A673 (cell line): ENCODE data around the gene TRAPPC2L.

Source experiments
- EZH2 ChIP-seq: fragments of 200-600 bp; sonication (generic); IDR thresholded peaks from 2 replicates; pipeline ENCODE4 v1.6.1; 2017; ENCODE audit warnings: borderline replicate concordance, low read depth, mild to moderate bottlenecking, mixed read lengths, antibody characterized with exemption, low read length; ENCODE audit not compliant: poor library complexity, severe bottlenecking
- TF ChIP-seq, protein P1 (sequence below): fragments of 300-800, 200-600 bp; sonication (generic); conservative IDR thresholded peaks from 2 replicates; pipeline ENCODE4 v1.5.1; 2017; ENCODE audit warnings: low read depth, mild to moderate bottlenecking, antibody characterized with exemption, low read length, moderate library complexity, mixed read lengths

DNA sequence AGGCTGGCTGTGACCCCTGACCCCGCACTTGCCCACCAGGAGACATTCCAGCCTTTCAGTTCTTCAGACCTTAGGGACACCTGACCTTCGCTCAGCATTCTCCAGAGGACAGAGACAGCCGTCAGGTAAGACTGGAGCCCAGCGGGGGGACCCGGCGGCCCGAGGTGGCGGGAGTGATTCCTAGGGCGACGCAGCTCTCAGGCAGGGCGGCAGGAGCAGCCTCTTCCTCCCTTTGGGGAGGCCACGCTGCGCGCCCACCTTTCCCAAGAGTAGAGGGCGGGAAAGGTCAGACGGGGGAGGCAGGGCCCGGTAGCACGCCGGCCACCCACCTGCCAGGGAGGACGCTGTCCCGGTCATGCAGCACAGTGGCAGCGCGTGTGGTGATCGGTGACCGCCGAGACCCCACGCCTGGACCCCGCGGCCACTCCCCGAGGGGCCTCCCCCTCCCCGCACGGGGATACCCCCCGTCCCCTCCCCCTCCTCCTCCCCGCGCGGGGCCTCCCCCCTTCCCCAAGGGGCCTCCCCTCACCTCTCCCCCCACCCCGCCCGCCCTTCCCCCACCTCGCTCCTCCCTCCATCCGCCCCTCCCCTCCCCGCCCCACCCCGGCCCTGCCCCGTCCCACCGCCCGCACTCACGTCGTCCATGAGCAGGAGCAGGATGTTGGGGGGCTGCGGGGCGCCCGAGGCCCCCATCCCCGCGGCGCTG lies 652 bp upstream of the TRAPPC2L start:
- TF ChIP-seq, protein P1, sequence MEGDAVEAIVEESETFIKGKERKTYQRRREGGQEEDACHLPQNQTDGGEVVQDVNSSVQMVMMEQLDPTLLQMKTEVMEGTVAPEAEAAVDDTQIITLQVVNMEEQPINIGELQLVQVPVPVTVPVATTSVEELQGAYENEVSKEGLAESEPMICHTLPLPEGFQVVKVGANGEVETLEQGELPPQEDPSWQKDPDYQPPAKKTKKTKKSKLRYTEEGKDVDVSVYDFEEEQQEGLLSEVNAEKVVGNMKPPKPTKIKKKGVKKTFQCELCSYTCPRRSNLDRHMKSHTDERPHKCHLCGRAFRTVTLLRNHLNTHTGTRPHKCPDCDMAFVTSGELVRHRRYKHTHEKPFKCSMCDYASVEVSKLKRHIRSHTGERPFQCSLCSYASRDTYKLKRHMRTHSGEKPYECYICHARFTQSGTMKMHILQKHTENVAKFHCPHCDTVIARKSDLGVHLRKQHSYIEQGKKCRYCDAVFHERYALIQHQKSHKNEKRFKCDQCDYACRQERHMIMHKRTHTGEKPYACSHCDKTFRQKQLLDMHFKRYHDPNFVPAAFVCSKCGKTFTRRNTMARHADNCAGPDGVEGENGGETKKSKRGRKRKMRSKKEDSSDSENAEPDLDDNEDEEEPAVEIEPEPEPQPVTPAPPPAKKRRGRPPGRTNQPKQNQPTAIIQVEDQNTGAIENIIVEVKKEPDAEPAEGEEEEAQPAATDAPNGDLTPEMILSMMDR, result no peak
- TF ChIP-seq EZH2, result no peak
